Raji (cell line): ENCODE data around the gene USP21.

Source experiments
- POLR2A ChIP-seq: IDR thresholded peaks from 2 replicates; pipeline ENCODE4 v1.6.1; 2011; ENCODE audit warnings: low read depth, low read length, control low read depth; ENCODE audit not compliant: insufficient read depth

The USP21 gene

GRCh38 chr1:161192476-161193465 lies 33.5 kb downstream of the USP21 start:
- no peak for TF ChIP-seq POLR2A

GRCh38 chr1:161193561-161194235 lies 34.4 kb downstream of the USP21 start:
- no peak for TF ChIP-seq POLR2A

GRCh38 chr1:161195171-161195570 lies 35.9 kb downstream of the USP21 start:
- TF ChIP-seq POLR2A = no peak

- no peak for TF ChIP-seq POLR2A
These were observed 36.8 kb downstream of the USP21 start for GRCh38 chr1:161196111-161196510.

GRCh38 chr1:161196521-161197451 lies 37.5 kb downstream of the USP21 start:
- TF ChIP-seq POLR2A = no peak

GRCh38 chr1:161197560-161198193 lies 38.4 kb downstream of the USP21 start:
- TF ChIP-seq POLR2A = no peak

GRCh38 chr1:161198194-161198896 lies 39.0 kb downstream of the USP21 start:
- TF ChIP-seq POLR2A = no peak

- no peak for TF ChIP-seq POLR2A
These were observed 39.7 kb downstream of the USP21 start, which contains the start of gene ADAMTS4 for GRCh38 chr1:161198897-161199431. ADAMTS4 (minus strand) TSS chr1:161199054; CDS start chr1:161198627, 427 bp downstream.

GRCh38 chr1:161199506-161200139 lies 40.3 kb downstream of the USP21 start:
- TF ChIP-seq POLR2A = no peak

- no peak for TF ChIP-seq POLR2A
These were observed 41.2 kb downstream of the USP21 start for GRCh38 chr1:161200421-161200991.

GRCh38 chr1:161200992-161201835 lies 41.9 kb downstream of the USP21 start:
- TF ChIP-seq POLR2A = no peak

GRCh38 chr1:161201836-161202712 lies 42.8 kb downstream of the USP21 start, which contains the start of gene NDUFS2:
NDUFS2 (plus strand) TSS chr1:161202367; CDS start chr1:161202386, 19 bp downstream.
- TF ChIP-seq POLR2A = peak; percentile 85
